Fibroblast of lung (primary cell): ENCODE measurements around the gene RPL4. TPM values are rescaled to one million over a fixed set of nuclear protein-coding genes. Genes with fewer than 3 reads are reported as not detected.

Experiments used
- DNase-seq, 2 donors: peaks; one replicate each; pipeline versions ENCODE4 v3.0.0 to v3.0.0-alpha.2; 2010; ENCODE audit warnings: low read depth in 2 of 2
- H2AFZ ChIP-seq: 2 replicates; pipeline ENCODE4 v1.5.1; 2012; ENCODE audit warnings: low read length, control low read depth, inconsistent platforms
- H3K27ac ChIP-seq: 2 replicates; pipeline ENCODE4 v1.5.1; 2011; ENCODE audit warnings: low read length, control low read depth; ENCODE audit not compliant: insufficient read depth
- H3K27me3 ChIP-seq: 2 replicates; pipeline ENCODE4 v1.5.1; 2011; ENCODE audit warnings: mild to moderate bottlenecking, low read length; ENCODE audit not compliant: control insufficient read depth, insufficient read depth
- H3K36me3 ChIP-seq: 2 replicates; pipeline ENCODE4 v1.5.1; 2011; ENCODE audit warnings: low read length; ENCODE audit not compliant: control insufficient read depth, insufficient read depth
- H3K4me1 ChIP-seq: 2 replicates; pipeline ENCODE4 v1.5.1; 2011; ENCODE audit warnings: low read length; ENCODE audit not compliant: control insufficient read depth, insufficient read depth; ENCODE audit errors: extremely low read depth
- H3K4me2 ChIP-seq: 2 replicates; pipeline ENCODE4 v1.5.1; 2011; ENCODE audit warnings: low read length, control low read depth; ENCODE audit not compliant: insufficient read depth; ENCODE audit errors: extremely low read depth
- H3K4me3 ChIP-seq, 4 experiments: fragments of 200-600 bp in 1 of 4; sonication (generic) in 1 of 4; replicated peaks in 1 of 4; 2 replicates each; pipeline ENCODE4 v1.5.1; 2011 to 2016; ENCODE audit warnings: low read length in 4 of 4, low read depth in 3 of 4, mild to moderate bottlenecking in 3 of 4, control low read depth in 2 of 4, inconsistent platforms in 1 of 4, mixed read lengths in 1 of 4; ENCODE audit not compliant: insufficient read depth in 1 of 4; ENCODE audit errors: control extremely low read depth in 1 of 4
- H3K79me2 ChIP-seq: 2 replicates; pipeline ENCODE4 v1.5.1; 2012; ENCODE audit warnings: mild to moderate bottlenecking, low read length, inconsistent platforms; ENCODE audit not compliant: control insufficient read depth, insufficient read depth
- H3K9ac ChIP-seq: 2 replicates; pipeline ENCODE4 v1.5.1; 2011; ENCODE audit warnings: mild to moderate bottlenecking, low read length, control low read depth; ENCODE audit not compliant: insufficient read depth
- H3K9me3 ChIP-seq: 2 replicates; pipeline ENCODE4 v1.5.1; 2012; ENCODE audit warnings: low read depth, low read length; ENCODE audit not compliant: control insufficient read depth, insufficient read depth
- H4K20me1 ChIP-seq: 2 replicates; pipeline ENCODE4 v1.5.1; 2011; ENCODE audit warnings: low read length; ENCODE audit not compliant: control insufficient read depth, insufficient read depth; ENCODE audit errors: extremely low read depth
- EZH2 ChIP-seq: IDR thresholded peaks from 2 replicates; pipeline ENCODE4 v1.5.1; 2012; ENCODE audit warnings: low read length, control low read depth, mild to moderate bottlenecking; ENCODE audit errors: missing control alignments
- polyA plus RNA-seq, 2 donors: library from polyadenylated mRNA; depleted of rRNA in 1 of 2; stranded (reverse) in 1 of 2; unstranded in 1 of 2; fragments of >200 nt; gene quantifications; 2 replicates each; pipeline ENCODE4 v1.2.1, GENCODE V29; 2011 to 2012; ENCODE audit warnings: missing spikeins in 1 of 2
- total RNA-seq: library from RNA; depleted of rRNA; stranded (reverse); fragments of >200 nt; gene quantifications from 2 replicates; pipeline ENCODE4 v1.2.1, GENCODE V29; 2014
- TF ChIP-seq, protein P1 (sequence below), 2 donors: IDR thresholded peaks in 1 of 2; conservative IDR thresholded peaks in 1 of 2; 1 replicate in 1 of 2; 2 replicates in 1 of 2; pipeline ENCODE4 v1.5.1; 2011 to 2012; ENCODE audit warnings: low read length in 2 of 2, control low read depth in 1 of 2, inconsistent platforms in 1 of 2, low read depth in 1 of 2, mild to moderate bottlenecking in 1 of 2

The RPL4 gene
- total and polyA plus RNA-seq, 2 donors (not counting 1 experiment from before 2014, with no cell fraction given) = 1,689 to 3,456 TPM

DNA sequence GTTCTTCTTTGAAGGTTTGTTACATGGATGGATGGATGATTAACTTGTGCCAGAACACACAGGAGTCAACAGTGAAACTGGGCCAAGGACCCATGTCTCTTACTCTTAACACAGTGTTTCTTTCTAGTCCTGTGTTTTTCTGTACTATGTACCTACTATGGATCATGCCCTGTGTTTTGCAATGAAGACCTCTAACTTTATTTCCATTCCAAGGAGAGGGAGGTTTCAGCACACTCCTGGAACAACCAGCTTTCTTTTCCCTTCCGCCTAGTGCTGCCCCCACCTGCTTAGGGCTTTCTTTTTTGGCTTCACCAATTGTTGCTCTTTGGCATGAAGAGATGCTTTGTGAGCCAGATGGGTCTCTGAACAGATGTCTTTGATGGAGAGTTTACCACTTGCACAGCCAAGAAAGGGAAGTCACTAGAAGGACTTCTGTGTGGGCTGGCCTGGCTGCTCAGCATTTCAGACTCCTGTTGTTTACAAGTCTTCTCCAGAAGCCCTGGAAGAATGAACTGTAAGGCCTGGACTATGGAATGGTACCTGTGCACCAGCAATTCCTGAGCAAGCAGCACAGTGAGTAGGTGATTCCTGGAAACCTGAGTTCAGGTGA lies 51.6 kb downstream of the RPL4 start:
- Histone ChIP-seq H3K9me3 (no peaks in the 10 kb centered on the region), H3K36me3 (no peaks in the 10 kb centered on the region), H3K79me2 (no peaks in the 10 kb centered on the region), H3K9ac (no peak overlapping the region), H2AFZ (no peak overlapping the region), H4K20me1 (no peaks in the 10 kb centered on the region), H3K27me3 (no peaks in the 10 kb centered on the region), H3K27ac (no peak overlapping the region), H3K4me2 (no peak overlapping the region), H3K4me3 (no peak overlapping the region), H3K4me1 (no peaks in the 10 kb centered on the region)
- TF ChIP-seq, protein P1, sequence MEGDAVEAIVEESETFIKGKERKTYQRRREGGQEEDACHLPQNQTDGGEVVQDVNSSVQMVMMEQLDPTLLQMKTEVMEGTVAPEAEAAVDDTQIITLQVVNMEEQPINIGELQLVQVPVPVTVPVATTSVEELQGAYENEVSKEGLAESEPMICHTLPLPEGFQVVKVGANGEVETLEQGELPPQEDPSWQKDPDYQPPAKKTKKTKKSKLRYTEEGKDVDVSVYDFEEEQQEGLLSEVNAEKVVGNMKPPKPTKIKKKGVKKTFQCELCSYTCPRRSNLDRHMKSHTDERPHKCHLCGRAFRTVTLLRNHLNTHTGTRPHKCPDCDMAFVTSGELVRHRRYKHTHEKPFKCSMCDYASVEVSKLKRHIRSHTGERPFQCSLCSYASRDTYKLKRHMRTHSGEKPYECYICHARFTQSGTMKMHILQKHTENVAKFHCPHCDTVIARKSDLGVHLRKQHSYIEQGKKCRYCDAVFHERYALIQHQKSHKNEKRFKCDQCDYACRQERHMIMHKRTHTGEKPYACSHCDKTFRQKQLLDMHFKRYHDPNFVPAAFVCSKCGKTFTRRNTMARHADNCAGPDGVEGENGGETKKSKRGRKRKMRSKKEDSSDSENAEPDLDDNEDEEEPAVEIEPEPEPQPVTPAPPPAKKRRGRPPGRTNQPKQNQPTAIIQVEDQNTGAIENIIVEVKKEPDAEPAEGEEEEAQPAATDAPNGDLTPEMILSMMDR (conservative IDR thresholded peaks at IDR 0.05 in 1 of 2, IDR thresholded peaks at IDR 0.05 in 1 of 2; ENCODE audit: low read depth in 1 of 2, low read length in 2 of 2) = no peak
- TF ChIP-seq EZH2 = no peak
- DNase-seq = no peak

- no peak overlapping the region for H3K4me2 ChIP-seq
- TF ChIP-seq, protein P1 (conservative IDR thresholded peaks at IDR 0.05 in 1 of 2, IDR thresholded peaks at IDR 0.05 in 1 of 2; ENCODE audit: low read depth in 1 of 2, low read length in 2 of 2) = no peak
- no peak for TF ChIP-seq EZH2
- H3K27ac ChIP-seq = no peak overlapping the region
- no peaks in the 10 kb centered on the region for H4K20me1 ChIP-seq
- no peak overlapping the region for H3K4me3 ChIP-seq
- H3K4me1 ChIP-seq = no peaks in the 10 kb centered on the region
- no peaks in the 10 kb centered on the region for H3K36me3 ChIP-seq
- no peak overlapping the region for H3K9ac ChIP-seq
- H3K9me3 ChIP-seq = no peaks in the 10 kb centered on the region
- no peaks in the 10 kb centered on the region for H3K79me2 ChIP-seq
- H2AFZ ChIP-seq = no peak overlapping the region
- H3K27me3 ChIP-seq = no peaks in the 10 kb centered on the region
- peak in 1 of 2 donors; percentile 26 for DNase-seq
Measured at GRCh38 chr15:66452420-66452819, 52.2 kb downstream of the RPL4 start.

Other genes starting within 250 kb of the RPL4 start
- 25.1 and 25.7 TPM in 2 replicates for gene DIS3L, start 211.3 kb downstream of the RPL4 start, total RNA-seq
- gene DIS3L, start 211.3 kb downstream of the RPL4 start, polyA plus RNA-seq = 11.2 and 14.3 TPM in 2 replicates
- 14.5 and 16.7 TPM in 2 replicates for gene TIPIN, start 148.2 kb downstream of the RPL4 start, total RNA-seq
- gene TIPIN, start 148.2 kb downstream of the RPL4 start, polyA plus RNA-seq = 12.6 and 17.8 TPM in 2 replicates
- 26.2 and 32.9 TPM in 2 replicates for gene MAP2K1, start 117.9 kb downstream of the RPL4 start, total RNA-seq
- 37.5 and 40.0 TPM in 2 replicates for gene MAP2K1, start 117.9 kb downstream of the RPL4 start, polyA plus RNA-seq
- gene SNAPC5, start 7.1 kb downstream of the RPL4 start, total RNA-seq = 28.6 and 36.5 TPM in 2 replicates
- 40.3 and 48.2 TPM in 2 replicates for gene SNAPC5, start 7.1 kb downstream of the RPL4 start, polyA plus RNA-seq
- gene ZWILCH, start 471 bp upstream of the RPL4 start, total RNA-seq = 11.6 and 14.5 TPM in 2 replicates
- gene ZWILCH, start 471 bp upstream of the RPL4 start, polyA plus RNA-seq = 25.4 and 27.2 TPM in 2 replicates
- gene LCTL, start 61.1 kb upstream of the RPL4 start, total RNA-seq = 0.26 and 0.66 TPM in 2 replicates
- gene LCTL, start 61.1 kb upstream of the RPL4 start, polyA plus RNA-seq = 0.96 and 1.3 TPM in 2 replicates
- 8.7 and 8.9 TPM in 2 replicates for gene SMAD6, start 197.4 kb upstream of the RPL4 start, total RNA-seq
- gene SMAD6, start 197.4 kb upstream of the RPL4 start, polyA plus RNA-seq = 1.2 and 2.1 TPM in 2 replicates